GM10266 (cell line): ENCODE results near the gene MAPK14.

Experiments used
- DNase-seq: peaks from one replicate; pipeline ENCODE4 v3.0.0; 2012; ENCODE audit errors: extremely low spot score
- CTCF ChIP-seq: IDR thresholded peaks from 2 replicates; pipeline ENCODE4 v1.5.1; 2012; ENCODE audit warnings: mild to moderate bottlenecking, low read depth; ENCODE audit not compliant: control insufficient read depth, insufficient read depth; ENCODE audit errors: missing control alignments

MAPK14 gene

GRCh38 chr6:36147294-36147693 lies 119.7 kb downstream of the MAPK14 start:
- no peak for TF ChIP-seq CTCF
- DNase-seq, result no peak

- no peak for DNase-seq
- TF ChIP-seq CTCF, result no peak
These were observed 121.9 kb downstream of the MAPK14 start for GRCh38 chr6:36149476-36149875.

GRCh38 chr6:36150283-36150682 lies 122.7 kb downstream of the MAPK14 start:
- TF ChIP-seq CTCF, result no peak
- no peak for DNase-seq

- DNase-seq, result no peak
- no peak for TF ChIP-seq CTCF
These were observed 126.7 kb downstream of the MAPK14 start for GRCh38 chr6:36154286-36154685.

GRCh38 chr6:36155662-36156061 lies 128.1 kb downstream of the MAPK14 start:
- TF ChIP-seq CTCF, result no peak

GRCh38 chr6:36160147-36160760 lies 132.6 kb downstream of the MAPK14 start:
- DNase-seq, result no peak
- no peak for TF ChIP-seq CTCF

More at GRCh38 chr6:36155662-36156061, 128.1 kb downstream of the MAPK14 start:
- DNase-seq, result no peak
